Fibroblast of lung (primary cell): ENCODE measurements around the gene HRH4.

Experiments used
- EZH2 ChIP-seq: IDR thresholded peaks from 2 replicates; pipeline ENCODE4 v1.5.1; 2012; ENCODE audit warnings: low read length, control low read depth, mild to moderate bottlenecking; ENCODE audit errors: missing control alignments
- TF ChIP-seq, protein P1 (sequence below), 2 donors: IDR thresholded peaks in 1 of 2; conservative IDR thresholded peaks in 1 of 2; 1 replicate in 1 of 2; 2 replicates in 1 of 2; pipeline ENCODE4 v1.5.1; 2011 to 2012; ENCODE audit warnings: low read length in 2 of 2, control low read depth in 1 of 2, inconsistent platforms in 1 of 2, low read depth in 1 of 2, mild to moderate bottlenecking in 1 of 2

DNA sequence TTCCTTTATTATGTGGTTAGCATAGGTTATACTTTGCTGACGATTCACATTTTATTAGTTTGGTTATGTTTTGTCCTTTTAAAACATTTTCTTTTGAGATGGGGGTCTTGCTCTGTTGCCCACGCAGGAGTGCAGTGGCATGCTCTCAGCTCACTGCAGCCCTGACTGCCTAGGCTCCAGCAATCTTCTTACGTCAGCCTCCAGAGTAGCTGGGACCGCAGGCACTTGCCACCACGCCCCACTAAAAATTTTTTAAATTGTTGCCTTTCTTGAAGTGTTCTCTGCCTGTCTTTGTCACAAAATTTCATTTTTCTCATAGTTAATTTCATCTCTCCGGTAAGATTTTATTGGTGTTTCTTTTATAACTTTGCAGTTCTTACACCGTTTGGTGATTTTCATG is 18.9 kb downstream of the HRH4 start:
- TF ChIP-seq, protein P1, sequence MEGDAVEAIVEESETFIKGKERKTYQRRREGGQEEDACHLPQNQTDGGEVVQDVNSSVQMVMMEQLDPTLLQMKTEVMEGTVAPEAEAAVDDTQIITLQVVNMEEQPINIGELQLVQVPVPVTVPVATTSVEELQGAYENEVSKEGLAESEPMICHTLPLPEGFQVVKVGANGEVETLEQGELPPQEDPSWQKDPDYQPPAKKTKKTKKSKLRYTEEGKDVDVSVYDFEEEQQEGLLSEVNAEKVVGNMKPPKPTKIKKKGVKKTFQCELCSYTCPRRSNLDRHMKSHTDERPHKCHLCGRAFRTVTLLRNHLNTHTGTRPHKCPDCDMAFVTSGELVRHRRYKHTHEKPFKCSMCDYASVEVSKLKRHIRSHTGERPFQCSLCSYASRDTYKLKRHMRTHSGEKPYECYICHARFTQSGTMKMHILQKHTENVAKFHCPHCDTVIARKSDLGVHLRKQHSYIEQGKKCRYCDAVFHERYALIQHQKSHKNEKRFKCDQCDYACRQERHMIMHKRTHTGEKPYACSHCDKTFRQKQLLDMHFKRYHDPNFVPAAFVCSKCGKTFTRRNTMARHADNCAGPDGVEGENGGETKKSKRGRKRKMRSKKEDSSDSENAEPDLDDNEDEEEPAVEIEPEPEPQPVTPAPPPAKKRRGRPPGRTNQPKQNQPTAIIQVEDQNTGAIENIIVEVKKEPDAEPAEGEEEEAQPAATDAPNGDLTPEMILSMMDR (conservative IDR thresholded peaks at IDR 0.05 in 1 of 2, IDR thresholded peaks at IDR 0.05 in 1 of 2; ENCODE audit: low read depth in 1 of 2, low read length in 2 of 2) = no peak
- TF ChIP-seq EZH2 = no peak
